EH (cell line): ENCODE measurements around the gene UNC5C.

ENCODE experiments used
- DNase-seq: peaks from one replicate; pipeline ENCODE4 v3.0.0-alpha.2; 2015; ENCODE audit warnings: low read depth

The UNC5C gene

DNA sequence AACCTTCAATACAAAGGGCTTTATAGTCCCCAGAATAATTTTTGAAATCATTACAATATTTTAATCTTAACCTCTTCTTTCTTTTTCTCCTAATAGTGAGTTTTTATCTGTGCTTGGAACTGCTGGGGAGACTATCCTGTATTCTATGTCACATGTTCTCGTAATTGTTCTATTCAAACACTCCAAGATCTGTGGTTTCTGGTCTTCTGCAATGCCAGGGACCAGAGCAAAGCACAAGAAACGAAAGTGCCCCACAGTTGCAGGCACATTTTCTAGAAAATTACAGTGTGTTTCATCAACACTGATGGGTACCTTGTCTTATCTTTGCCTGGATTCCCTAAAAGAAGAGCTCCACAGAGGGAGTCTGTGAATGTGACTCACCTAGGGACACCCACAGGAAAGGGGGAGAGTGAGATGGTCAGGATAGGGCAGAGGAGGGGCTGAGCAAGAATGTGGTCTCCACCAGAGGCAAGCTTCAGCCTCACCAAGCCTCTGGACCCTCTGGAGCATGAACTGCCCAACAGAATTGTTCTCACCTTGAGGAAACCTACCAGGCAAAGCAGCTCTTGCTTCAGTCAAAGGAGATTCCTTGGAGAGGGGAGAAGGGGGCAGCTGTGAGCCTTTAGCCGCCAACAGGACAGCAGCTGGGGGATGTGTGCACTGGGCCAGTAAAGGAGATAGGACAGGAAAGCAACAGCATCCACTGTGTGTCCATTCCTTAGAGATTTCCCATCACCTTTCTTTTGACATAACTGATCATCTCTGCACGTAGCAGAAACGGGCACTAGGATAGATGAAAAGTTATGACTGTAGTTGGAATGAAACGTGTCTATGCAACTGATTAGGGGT lies 25.9 kb downstream of the UNC5C start:
- no peak for DNase-seq

DNA sequence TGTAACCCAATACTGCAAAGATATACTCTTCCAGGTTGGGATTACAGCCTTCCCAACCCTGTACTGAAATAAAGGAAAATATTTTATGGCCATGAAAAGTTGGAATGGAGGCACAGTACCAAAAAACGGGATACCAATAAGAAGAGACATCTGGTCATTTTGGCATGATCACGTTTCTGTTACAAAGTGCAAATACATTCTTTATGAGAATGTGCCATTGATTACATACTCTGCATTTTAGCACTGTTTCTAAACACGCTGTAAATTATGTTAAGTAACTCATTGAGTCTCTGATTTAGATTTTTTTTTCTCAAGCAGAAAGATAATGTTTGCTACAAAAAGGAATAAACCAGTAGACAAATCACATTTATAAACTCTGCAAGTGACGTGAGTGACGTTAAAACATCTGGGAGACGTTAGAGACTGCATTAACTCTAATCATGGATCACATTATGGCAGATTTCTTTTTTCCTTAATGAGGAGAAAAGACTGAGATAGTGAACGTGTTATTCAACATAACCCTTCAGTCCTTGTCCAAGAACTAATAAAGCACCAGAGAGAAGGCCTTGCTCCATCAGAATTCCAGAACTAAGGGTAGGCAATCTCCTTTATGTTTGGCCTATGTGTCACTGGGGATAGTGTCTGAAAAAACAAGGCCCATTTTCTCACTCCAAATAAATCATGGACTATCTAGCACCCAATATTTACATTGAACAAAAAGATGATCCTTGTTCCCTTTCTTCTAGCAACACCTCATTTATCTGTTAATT lies 31.0 kb downstream of the UNC5C start:
- DNase-seq = no peak

- no peak for DNase-seq
Observed at GRCh38 chr4:95516528-95517017, 32.2 kb downstream of the UNC5C start.

DNA sequence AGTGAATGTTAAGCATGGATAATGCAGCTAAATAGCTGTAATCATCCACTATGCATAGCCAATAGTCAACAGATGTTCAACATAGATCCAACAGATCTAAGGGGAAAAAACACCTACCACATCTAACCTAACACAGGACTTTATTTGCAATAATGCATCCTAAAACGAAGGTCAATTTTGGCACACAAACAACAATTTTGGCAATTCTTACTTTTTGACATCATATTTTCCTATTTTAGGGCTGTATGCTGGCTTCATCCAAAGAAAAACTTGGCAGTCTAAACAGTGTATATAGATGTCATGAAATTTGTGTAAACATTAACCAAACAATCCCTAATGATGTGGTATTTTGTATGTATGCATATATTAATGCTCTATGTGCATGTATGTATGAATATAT lies 33.2 kb downstream of the UNC5C start:
- DNase-seq = no peak

DNA sequence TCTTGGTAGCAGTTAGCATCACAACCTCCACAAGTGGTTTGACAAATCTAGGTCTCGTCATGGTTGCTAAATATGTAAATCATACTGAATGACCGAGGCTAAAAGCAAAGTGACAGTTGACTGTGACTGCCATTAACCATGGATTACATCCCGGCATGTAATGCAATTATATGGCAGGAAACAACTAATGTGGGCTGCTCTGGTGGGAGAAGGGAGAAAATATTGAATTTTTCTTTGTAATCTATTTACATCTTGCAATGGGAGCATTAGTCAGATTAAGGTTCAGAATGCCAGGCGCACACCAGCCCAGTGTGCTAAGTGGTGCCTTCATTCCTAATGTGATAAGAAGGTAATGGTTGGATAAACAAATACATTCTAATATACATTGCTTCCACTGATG lies 35.8 kb downstream of the UNC5C start:
- no peak for DNase-seq

GRCh38 chr4:95511477-95511876 lies 37.3 kb downstream of the UNC5C start:
- no peak for DNase-seq

GRCh38 chr4:95510877-95511276 lies 37.9 kb downstream of the UNC5C start:
- DNase-seq = no peak

GRCh38 chr4:95510145-95510544 lies 38.6 kb downstream of the UNC5C start:
- no peak for DNase-seq

- DNase-seq = no peak
Observed at GRCh38 chr4:95508421-95508820, 40.4 kb downstream of the UNC5C start.

DNA sequence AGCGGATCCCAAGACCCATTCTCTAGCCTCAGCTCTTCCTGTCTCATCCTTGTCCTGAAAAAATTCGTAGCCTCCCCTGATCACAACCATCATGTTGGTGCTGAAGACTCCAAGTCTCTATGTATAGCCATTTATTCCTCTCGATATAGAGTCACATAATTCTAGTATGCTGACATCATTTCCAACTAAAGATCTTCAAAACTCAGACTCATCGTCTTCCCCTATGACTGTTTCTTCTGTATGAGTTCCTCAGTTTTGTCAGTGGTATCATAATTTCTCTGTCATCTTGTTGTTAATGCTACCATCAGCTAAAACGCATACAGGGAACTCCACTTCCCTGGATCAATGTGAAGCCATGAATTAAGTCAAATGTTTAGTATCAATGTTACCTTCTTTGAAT lies 41.2 kb downstream of the UNC5C start:
- DNase-seq = no peak

GRCh38 chr4:95507147-95507546 lies 41.6 kb downstream of the UNC5C start:
- no peak for DNase-seq

DNA sequence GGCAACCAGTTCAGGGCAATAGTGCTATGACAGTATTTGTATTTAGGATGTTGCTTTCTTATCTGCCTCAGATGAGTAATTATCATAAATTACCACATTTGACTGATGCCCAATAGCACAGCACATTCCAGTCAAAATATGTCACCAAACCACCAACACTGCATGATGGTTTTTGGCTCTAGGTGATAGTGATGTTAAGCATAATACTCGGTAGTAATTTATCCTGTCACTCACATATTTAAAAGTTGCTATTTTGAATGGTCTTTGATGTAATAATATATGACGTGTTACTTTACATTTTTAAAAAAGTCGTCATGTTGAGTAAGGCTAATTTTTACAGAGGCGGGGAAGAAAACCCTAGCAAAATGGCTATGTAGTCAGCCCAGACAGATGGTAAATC lies 42.5 kb downstream of the UNC5C start:
- no peak for DNase-seq

DNA sequence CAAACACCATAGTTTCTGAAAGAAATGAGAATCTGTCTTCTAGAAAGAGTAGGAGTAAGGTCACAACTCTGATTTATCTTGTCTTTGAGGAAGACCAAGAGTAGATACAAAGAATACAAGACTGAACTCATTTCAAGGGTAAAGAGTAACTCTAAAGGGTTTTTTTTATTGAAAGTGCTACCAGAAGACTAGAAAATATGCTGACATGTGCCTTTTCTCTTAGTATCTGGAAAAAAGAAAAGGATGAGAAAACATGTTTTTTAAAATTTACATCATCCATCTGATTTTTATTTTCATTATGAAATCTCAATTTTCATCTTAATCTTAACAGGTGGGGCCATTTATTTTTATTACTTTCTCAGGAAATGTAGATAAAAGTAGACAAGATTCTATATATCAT lies 43.0 kb downstream of the UNC5C start:
- no peak for DNase-seq

DNA sequence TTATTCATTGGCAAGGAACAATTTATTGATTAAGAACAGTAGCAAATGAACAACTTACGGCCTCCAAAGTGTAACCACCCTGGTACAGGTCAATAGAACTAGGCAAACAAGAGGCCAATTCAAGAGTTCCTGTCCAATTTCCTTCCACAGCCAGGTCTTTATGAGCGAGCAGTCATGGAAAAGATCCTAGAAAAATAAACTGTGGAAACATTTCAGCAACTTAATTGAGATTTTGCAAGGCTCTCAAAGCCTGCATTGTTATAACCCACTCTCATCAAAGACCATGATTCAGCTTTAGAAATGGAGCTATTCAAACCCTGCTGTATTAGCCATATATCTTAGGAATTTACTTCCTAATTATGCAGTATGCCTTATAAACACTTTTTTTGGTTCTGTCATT lies 43.6 kb downstream of the UNC5C start:
- no peak for DNase-seq

DNA sequence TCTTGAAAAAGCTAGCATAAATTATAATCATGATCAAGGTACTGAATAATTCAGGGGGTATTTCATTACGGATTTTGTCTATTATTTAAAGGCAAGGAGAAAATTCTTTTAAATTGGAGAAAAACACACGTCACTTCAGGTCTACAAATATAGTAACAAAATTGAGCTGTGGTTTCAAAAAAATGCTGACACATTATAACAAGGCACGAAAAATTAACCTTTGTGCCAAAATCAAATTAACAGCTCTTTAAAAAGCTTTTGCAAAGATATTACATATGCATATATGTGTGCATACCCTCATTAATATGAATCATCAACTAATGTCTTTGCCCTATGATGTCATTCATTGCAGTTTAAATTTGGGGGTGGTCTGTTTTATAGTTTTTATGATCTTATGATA lies 44.3 kb downstream of the UNC5C start:
- DNase-seq = no peak

- DNase-seq = no peak
Observed at GRCh38 chr4:95500361-95500760, 48.4 kb downstream of the UNC5C start.

DNA sequence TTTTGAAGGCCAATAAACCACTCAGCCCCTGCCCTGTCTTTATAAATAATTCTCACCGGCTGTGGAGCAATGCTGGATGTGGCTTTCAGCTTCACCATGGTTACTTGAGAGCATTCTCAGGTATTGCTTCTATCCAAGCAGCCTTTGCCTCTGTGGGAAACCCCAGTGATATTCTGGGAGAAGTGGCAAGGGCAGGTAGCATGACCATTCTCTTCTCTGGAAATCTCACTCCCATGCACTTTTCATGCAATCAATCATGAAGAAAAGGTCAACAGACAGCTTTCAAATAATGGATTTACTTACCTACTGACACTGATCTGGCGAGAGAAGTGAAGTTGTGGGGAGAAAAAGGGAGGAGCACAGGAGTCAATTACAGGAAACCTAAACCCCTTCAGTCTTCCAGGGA lies 49.5 kb downstream of the UNC5C start:
- no peak for DNase-seq

GRCh38 chr4:95494186-95494585 lies 54.6 kb downstream of the UNC5C start:
- no peak for DNase-seq

DNA sequence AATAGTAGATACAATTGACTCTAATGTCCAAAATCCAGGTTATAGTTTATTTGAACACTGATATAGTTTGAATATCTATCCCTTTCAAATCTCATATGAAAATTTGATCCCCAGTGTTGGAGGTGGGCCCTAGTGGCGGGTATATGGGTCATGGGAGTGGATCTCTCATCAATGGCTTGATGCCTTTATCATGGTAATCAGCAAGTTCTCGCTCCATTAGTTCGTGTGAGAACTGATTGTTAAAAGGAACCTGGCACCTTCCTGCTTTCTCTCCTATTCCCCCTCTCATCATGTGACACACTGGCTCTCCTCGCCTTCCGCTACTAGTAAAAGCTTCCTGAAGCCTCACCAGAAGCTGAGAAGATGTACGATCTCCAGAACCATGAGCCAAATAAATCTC lies 70.1 kb downstream of the UNC5C start:
- DNase-seq = no peak

DNA sequence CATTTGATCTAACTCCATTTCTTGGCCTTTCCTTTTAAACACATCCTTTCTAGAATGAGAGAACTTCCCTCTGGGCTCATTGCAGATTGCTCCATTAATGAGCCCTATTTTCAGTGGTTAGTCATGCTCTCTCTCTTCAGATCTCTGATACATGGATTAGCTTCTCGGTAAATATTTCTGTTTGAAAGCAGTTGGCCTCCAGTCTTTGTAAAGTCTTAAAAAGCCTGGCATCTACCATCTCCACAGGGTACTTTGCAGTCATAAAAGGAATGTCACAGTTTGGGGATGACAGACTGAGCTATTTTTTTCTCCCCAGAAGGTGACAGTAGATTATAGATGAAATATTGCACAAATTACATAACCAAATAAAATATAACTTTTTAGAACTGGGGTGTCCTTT lies 72.7 kb downstream of the UNC5C start:
- no peak for DNase-seq

GRCh38 chr4:95472534-95472933 lies 76.2 kb downstream of the UNC5C start:
- DNase-seq = no peak

GRCh38 chr4:95470622-95471021 lies 78.2 kb downstream of the UNC5C start:
- no peak for DNase-seq

GRCh38 chr4:95469617-95470016 lies 79.2 kb downstream of the UNC5C start:
- DNase-seq = no peak
